LNCaP clone FGC (cell line): ENCODE data around the gene KIFC3.

Source experiments
- DNase-seq: peaks from one replicate; pipeline ENCODE4 v3.0.0-alpha.2; 2011; ENCODE audit warnings: low read depth
- H3K4me3 ChIP-seq: 2 replicates; pipeline ENCODE4 v1.5.1; 2011; ENCODE audit warnings: mild to moderate bottlenecking, low read depth, low read length, control low read depth
- CTCF ChIP-seq: IDR thresholded peaks from 2 replicates; pipeline ENCODE4 v1.5.1; 2012; ENCODE audit warnings: mild to moderate bottlenecking; ENCODE audit not compliant: control insufficient read depth, insufficient read depth; ENCODE audit errors: extremely low read depth

Gene KIFC3

DNA sequence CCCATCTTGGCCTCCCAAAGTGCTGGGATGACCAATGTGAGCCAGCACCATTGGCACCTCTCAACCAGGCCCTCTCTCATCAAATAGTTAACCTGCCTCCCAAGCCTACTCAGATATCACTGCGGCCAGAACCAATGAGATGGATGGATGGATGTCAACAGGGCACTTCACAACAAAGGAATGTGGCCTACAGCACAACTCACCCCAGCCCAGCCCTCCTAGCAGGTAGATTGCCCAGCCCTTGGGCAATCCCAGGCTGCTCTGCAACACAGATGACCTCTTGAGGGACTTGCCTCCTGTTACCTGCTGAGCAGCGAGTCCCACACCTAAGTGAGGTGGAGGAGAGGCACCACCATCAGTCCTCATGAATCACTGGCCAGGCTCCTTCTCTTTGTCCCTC, 22.6 kb upstream of the KIFC3 start:
- DNase-seq = no peak
- H3K4me3 ChIP-seq = no peak overlapping the region
- no peak for TF ChIP-seq CTCF

DNA sequence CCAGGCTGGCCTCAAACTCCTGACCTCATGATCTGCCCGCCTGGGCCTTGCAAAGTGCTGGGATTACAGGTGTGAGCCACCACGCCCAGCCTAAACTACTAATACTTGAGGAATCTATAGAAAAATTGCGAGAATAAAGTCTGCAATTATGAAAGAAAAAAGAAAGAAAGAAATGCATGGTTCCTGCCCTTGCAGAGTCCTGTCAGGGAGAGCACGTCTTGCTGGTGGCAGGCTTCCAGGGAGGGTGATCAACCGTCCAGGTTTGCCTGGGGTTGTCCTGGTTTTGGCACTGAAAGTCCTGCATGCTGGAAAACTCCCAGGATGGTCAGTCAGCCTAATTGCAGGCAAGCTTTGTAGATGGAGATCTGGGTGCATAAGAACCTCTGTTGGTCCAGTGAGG, 21.5 kb upstream of the KIFC3 start:
- TF ChIP-seq CTCF = no peak
- peak; percentile 13 for DNase-seq
- no peak overlapping the region for H3K4me3 ChIP-seq

- TF ChIP-seq CTCF = no peak
- DNase-seq = no peak
- H3K4me3 ChIP-seq = no peak overlapping the region
Observed at GRCh38 chr16:57822856-57823255, 20.6 kb upstream of the KIFC3 start.

DNA sequence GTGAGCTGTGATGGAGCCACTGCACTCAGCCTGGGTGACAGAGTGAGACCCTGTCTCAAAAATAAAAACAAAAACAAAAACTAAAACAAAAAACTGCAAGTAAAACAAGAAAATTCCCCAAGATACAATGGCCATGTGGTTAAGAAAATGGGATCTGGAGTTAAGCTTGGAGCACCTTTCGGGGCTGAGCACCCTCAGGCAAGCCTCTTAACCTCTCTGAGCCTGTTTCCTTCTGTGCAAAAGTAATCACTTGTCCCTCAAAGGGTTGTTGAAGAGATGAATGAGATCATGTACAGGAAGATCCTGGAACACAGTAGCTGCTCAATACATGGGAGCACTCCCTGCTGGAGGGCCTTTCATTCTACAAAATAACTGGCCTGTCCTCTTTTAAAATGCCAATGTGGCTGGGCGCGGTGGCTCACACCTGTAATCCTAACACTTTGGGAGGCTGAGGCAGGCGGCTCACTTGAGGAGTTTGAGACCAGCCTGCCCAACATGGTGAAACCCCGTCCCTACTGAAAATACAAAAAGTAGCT, 19.8 kb upstream of the KIFC3 start:
- H3K4me3 ChIP-seq = no peak overlapping the region
- no peak for TF ChIP-seq CTCF
- DNase-seq = no peak

DNA sequence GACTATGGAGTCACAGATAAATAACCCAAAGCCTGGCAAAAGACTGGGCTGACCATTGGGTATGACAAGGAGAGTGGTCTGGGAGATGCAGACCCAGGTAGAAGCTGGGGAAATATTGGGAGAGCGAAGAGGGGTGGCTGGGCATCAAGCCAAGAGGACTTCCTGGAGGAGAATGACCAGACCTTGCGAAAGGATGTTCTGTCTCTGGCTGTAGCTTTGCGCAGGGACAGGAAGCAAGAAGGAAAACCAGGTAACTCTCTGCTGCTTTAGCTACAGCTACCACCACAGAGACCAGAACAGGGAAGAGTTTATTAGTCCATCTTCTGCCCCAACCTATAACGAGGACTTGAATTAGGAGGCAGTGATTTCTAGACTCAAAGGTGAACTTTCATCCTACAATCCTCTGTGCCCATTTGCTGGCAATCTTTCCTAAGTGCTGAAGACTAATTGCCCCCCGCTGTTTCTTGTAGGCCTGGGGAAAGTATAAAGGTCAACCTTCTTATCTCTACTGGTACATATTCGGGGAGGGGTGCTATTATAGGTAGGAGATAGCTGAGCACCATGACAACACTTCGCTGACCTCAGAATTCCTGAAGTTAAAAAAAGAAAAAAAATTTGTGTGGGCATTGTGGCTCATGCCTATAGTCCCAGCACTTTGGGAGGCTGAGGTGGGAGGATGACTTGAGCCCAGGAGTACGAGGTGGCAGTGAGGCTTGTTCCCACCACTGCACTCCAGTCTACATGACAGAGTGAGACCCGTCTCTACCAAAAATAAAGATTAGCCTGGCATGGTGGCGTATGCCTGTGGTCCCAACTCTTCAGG, 19.1 kb upstream of the KIFC3 start:
- no peak for TF ChIP-seq CTCF
- no peak overlapping the region for H3K4me3 ChIP-seq
- no peak for DNase-seq

DNA sequence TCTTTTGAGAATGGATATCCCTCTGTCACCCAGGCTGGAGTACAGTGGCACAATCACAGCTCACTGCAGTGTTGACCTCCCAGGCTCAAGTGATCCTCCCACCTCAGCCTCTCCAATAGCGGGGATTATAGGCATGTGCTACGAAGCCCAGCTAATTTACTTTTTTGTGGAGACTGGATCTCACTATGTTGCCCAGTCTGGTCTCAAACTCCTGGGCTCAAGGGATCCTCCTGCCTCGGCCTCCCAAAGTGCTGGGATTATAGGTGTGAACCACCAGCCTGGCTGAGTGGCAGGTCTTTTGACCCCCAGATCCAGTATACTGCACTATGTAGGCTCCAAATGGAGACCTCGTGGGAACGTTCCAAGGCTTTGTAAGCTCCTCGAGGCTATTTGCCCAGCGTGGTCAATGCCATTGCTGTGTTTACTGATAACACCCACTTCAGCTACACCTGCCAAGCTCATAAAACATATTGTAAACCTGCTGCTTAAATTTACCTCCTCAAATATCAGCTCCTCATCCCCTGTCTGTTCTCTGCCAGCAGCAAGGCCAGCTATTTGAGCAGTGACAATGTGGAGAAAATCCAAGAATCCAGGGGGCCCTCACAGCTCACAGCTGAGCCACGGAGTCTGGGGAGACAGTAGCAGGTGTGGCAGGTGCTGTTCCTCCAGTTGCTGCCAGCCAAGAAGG, 16.2 kb upstream of the KIFC3 start:
- H3K4me3 ChIP-seq = no peak overlapping the region
- peak; percentile 98 for DNase-seq
- no peak for TF ChIP-seq CTCF
